ENCODE measurements around the gene RNF207.
A peak's percentile ranks its signal among the peaks of the same experiment; 100 is the strongest.

Gene RNF207

GRCh38 chr1:6205849-6206519, at the start of gene RNF207:
Gene RNF207 (plus strand): TSS chr1:6206119. CDS start chr1:6206536, 417 bp downstream.
- DNase-seq, result peak; percentile 79

GRCh38 chr1:6157132-6157527, 48.8 kb upstream of the RNF207 start:
- no peak for DNase-seq

GRCh38 chr1:6157528-6158174, 48.3 kb upstream of the RNF207 start:
- DNase-seq, result peak; percentile 78

GRCh38 chr1:6158181-6158580, 47.7 kb upstream of the RNF207 start:
- no peak for DNase-seq

- no peak for DNase-seq
Observed at GRCh38 chr1:6162341-6162740, 43.6 kb upstream of the RNF207 start.

DNA sequence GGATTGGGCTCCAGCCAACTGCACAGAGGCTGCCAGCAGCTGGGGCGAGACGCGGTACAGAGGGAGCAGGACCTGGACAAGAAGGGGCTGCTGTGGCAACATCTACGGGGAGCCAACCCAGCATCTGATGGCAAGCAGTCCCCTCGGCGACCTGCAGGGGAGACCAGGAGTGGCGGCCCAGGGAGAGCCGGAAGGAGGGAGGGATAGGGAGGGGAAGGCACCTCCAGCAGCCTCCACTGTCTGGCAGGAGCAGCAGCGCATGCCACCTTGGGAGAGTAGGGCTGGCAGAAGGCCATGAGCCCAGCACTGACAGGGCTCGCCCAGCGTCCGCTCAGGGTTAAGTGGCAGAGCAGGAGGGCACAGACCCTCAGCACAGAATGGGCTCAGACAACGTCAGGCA, 43.1 kb upstream of the RNF207 start:
- DNase-seq, result no peak

DNA sequence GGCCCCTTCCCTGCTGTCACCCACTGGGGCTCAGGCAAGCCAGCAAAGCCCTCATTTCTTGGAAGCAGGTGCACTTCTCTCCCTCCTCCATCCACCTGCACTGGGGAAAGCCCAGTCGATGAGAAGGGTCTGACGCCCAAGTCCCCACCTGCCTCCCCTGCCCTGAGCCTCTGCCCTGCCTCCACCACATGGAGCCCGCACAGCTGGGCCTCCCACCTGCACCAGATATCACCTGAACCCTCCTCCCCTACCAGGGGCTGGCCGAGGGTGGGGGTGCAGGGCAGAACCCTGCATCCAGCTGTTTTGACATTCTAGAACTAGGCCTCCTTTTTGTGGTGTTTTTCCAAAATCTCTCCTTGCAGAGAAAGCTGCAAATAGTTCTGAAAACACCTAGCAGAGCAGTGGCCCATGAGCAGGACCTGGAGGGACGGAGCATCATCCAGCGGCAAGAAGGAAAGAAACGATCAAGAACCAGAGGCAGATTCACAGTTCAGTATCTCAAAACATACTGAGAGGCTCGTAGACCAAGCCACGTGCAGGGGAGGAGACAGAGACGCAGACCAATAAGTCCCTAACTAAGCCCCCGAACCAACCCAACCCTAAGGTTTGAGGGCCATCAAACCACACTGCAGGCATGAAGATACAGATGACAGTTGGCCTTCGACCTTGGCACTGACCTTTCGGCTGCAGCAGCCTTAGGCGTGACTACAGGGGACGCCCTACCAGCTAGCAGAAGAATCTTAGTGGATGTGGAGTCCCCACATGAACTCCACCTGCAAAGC, 42.5 kb upstream of the RNF207 start:
- DNase-seq, result no peak

- DNase-seq, result no peak
Observed at GRCh38 chr1:6163973-6164617, 41.8 kb upstream of the RNF207 start.

- no peak for DNase-seq
Observed at GRCh38 chr1:6165027-6165426, 40.9 kb upstream of the RNF207 start.

DNA sequence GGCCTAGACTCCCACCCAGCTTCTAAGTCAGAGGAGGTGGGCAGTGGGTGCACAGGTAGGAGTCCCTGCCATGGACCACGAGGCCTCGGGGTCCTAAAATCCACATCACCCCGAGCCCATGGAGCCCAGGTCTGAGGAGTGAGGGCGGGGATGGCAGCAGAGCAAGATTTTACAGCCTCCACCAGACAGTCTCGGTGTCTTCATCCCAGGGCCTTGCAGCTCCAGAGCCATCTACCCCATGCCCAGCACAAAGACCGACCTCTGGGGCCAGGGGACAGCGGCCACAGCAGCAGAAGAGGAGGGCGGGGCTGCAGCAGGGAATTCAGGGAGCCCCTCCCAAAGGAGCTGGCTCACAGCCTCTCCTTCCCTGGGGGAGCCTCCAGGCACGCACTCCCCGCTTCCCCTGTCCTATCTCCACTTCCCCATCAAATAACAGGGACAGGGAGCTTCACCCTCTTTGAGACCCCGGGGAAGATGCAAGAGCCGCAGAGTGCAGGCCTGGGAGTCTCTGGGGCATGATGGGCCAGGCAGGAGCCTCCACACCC, 40.4 kb upstream of the RNF207 start:
- DNase-seq, result no peak

GRCh38 chr1:6166221-6166620, 39.7 kb upstream of the RNF207 start:
- no peak for DNase-seq

DNA sequence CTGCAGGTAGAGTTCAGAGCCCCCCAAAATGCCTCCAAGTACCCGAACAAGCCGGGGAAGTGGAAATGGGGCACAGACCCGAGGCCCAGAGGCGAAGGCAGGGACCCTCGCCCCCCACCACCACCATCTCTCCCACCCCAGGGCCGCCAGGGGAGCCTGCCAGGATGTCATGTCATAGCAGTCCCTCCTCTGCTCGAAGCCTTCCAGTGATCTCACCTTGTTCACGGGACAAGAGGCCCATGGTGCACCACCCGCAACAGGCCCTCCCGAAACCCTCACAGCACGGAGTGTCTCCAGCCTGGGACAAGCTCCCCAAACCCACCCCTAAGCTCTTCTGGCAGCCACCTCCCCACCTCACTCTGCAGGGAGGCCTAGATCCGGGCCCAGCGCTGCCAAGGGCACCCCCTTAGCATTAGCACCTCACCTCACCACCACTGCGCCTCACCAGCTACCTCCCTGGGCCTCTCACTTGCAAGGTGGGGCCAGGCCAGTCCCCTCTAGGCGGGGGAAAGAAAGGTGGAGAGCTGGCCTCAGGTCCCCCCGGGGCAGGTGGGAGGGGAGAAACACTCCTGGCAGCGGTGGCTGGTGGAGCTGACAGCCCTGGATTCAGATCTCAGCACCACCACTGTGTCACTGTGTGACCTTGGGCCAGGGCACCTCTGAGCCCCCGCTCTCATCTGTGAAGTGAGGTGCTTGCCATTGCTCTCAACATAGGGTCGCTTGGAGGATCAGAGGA, 39.1 kb upstream of the RNF207 start:
- DNase-seq, result no peak

DNA sequence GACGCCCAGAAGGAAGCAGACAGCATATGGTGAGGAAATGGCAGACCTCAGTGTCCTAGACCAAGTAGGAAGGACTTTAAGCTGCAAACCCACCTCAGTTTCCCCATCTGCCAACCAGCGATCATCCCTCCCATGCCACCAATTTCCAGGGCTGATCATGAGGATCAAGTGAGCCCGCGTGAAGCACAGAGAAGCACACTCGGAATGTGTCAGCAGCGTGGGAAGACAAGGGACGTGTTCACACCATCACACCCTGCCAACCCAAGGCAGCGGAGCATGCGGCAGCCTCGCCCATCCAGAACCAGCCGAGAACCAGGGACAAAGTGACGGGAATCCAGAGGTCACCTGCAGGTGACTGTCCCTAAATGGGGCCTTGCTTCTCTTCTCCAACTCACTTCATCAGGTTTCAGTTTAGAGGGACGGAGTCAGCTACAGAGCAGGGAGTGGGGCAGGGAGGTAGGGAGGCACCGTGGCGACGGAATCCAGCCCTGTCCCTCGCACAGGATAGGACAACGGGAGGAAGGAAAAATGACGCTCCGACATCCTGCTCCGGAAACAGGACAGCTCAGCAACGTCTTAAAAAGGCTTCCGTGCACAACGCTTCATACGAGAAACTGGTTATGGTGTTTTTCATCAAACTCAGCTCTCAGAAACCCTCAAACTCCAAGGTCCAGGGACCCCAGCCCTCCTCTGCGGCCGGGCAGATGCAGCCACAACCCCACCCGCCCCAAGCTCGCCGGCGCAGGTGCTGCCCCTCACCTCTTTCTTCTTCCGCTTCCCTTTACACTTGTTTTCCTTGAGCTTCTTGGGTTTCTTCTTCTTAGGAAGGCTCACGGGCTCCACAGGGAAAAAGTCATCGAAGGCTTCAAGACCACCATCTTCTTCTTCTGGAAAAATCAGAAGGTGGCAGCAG, 38.3 kb upstream of the RNF207 start:
- DNase-seq, result no peak

GRCh38 chr1:6168947-6169586, 36.9 kb upstream of the RNF207 start:
- no peak for DNase-seq

DNA sequence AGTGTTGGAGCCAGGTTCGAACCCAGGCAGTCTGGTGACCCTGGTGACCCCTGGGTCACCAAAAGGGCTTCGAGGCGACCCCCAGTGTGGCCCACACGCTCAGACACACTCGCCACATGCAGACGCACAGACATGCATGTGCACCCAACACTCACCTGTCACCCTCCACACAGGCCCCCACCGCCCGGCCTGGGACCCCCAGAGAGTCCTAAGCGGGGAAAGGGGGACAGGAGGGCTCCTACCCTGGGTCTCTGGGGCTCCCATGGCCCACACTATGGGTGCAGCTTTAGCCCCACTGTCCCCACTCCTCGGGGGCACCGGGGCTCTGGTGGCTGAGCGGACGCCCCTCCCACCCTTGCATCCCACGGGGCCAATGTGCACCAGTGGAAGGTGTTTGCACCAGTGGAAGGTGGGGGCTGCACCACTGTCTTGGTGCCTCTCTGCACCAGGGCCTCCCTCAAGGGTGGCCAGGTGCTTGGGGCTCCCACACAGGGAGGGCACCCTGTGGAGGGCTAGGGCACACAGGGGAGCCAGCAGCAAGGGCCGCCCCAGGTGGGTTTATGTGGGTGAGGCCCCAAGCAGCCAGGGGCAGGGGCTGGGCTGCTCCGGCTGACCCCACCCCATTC, 35.7 kb upstream of the RNF207 start:
- no peak for DNase-seq

GRCh38 chr1:6170742-6171201, 35.1 kb upstream of the RNF207 start:
- DNase-seq, result no peak

GRCh38 chr1:6171548-6172124, 34.3 kb upstream of the RNF207 start:
- DNase-seq, result no peak

DNA sequence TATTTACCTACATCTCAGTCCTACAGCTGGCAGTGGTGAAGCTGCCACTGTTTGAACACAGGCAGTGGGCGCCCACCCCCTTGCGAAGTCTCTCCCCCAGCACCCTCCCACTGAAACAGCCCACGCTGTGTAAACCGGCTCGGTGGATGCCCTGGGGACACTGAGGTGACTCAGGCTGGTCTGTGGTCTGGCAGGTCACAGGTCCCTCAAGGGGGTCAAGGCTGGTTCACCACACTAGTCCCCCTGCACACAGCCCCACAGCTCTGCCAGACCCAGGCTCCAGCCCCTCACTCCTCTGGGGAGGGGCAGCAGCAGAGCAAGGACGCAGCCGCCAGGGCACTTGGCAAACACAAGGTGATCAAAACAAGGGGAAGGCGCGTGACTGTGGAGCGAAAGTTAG, 33.4 kb upstream of the RNF207 start:
- no peak for DNase-seq

- no peak for DNase-seq
Observed at GRCh38 chr1:6174621-6175410, 31.1 kb upstream of the RNF207 start.
